GM13976 (cell line): Measurements from ENCODE around the gene ISG20L2.

Experiments
- DNase-seq: peaks from one replicate; pipeline ENCODE4 v3.0.0; 2012; ENCODE audit warnings: low spot score
- CTCF ChIP-seq: IDR thresholded peaks from 2 replicates; pipeline ENCODE4 v1.5.1; 2012; ENCODE audit warnings: borderline replicate concordance, mild to moderate bottlenecking; ENCODE audit not compliant: insufficient read depth; ENCODE audit errors: extremely low read depth, missing control alignments, control extremely low read depth
- in situ Hi-C: fragments of 300-500 bp; cut with MboI; formaldehyde crosslinking; loops from one replicate; pipeline ENCODE4 v1.12.0; 2022; ENCODE audit warnings: low sequenced_read_pairs, mixed read lengths, inconsistent platforms; ENCODE audit not compliant: unreplicated experiment

The ISG20L2 gene

GRCh38 chr1:156748670-156749418, 20.3 kb upstream of the ISG20L2 start:
- no peak for TF ChIP-seq CTCF
- in situ Hi-C loops, result no loop called here
- no peak for DNase-seq

- in situ Hi-C loops, result no loop called here
- no peak for DNase-seq
- TF ChIP-seq CTCF, result no peak
Observed at GRCh38 chr1:156747742-156748669, 19.4 kb upstream of the ISG20L2 start.

GRCh38 chr1:156746728-156747631, 18.4 kb upstream of the ISG20L2 start:
- in situ Hi-C loops, result no loop called here
- no peak for TF ChIP-seq CTCF
- DNase-seq, result peak; percentile 78

GRCh38 chr1:156746406-156746727, 17.8 kb upstream of the ISG20L2 start:
- DNase-seq, result no peak
- no peak for TF ChIP-seq CTCF
- in situ Hi-C loops, result no loop called here

GRCh38 chr1:156745881-156746280, 17.3 kb upstream of the ISG20L2 start:
- in situ Hi-C loops, result no loop called here
- DNase-seq, result no peak
- TF ChIP-seq CTCF, result no peak
